Measurements from ENCODE around the gene CGB2. TPM values are rescaled to one million over a fixed set of nuclear protein-coding genes. Genes with fewer than 3 reads are reported as not detected.
"Not testable (repeated sequence)": the region's sequence is repeated elsewhere in the genome, so short reads cannot be mapped to it uniquely, and the experiment has no call there.

Gene CGB2
- total RNA-seq: not detected
- long read RNA-seq: 0 reads

- intact Hi-C loops (cut with DNase I); DNase-seq; ATAC-seq: not testable (repeated sequence)
Observed at GRCh38 chr19:49031642-49032301, at the start of gene CGB2. TSS of gene CGB2 (plus strand) at chr19:49031890. CDS start at chr19:49032096, 206 bp downstream.

- intact Hi-C loops (cut with DNase I): no loop called here
- DNase-seq (no peak), ATAC-seq (no peak)
Observed at GRCh38 chr19:48982280-48982679, 49.4 kb upstream of the CGB2 start.

- intact Hi-C loops (cut with DNase I): no loop called here
- no peak for ATAC-seq
- no peak for DNase-seq
Observed at GRCh38 chr19:48985711-48986110, 46.0 kb upstream of the CGB2 start.

GRCh38 chr19:48986211-48986610 is 45.5 kb upstream of the CGB2 start:
- DNase-seq (no peak), ATAC-seq (peak in 1 of 2 donors; percentile 32)
- intact Hi-C loops (cut with DNase I): no loop called here

GRCh38 chr19:48987323-48987722 is 44.4 kb upstream of the CGB2 start:
- ATAC-seq: no peak
- DNase-seq: no peak
- intact Hi-C loops (cut with DNase I): no loop called here

GRCh38 chr19:48988286-48988685 is 43.4 kb upstream of the CGB2 start:
- DNase-seq (no peak), ATAC-seq (no peak)
- intact Hi-C loops (cut with DNase I): no loop called here

GRCh38 chr19:48988860-48989259 is 42.8 kb upstream of the CGB2 start:
- DNase-seq (no peak), ATAC-seq (no peak)
- intact Hi-C loops (cut with DNase I): no loop called here

- intact Hi-C loops (cut with DNase I): loop anchor here in 1 of 2 donors (10.0 kb wide), 1 partner anchor 85 kb away; the partner anchor contains the start of gene KCNA7
- ATAC-seq (no peak), DNase-seq (no peak)
Observed at GRCh38 chr19:48989701-48990291, 41.9 kb upstream of the CGB2 start.

GRCh38 chr19:48990400-48990799 is 41.3 kb upstream of the CGB2 start:
- DNase-seq: no peak
- no peak for ATAC-seq
- intact Hi-C loops (cut with DNase I): loop anchor here in 1 of 2 donors (10.0 kb wide), 1 partner anchor 84 kb away; the partner anchor contains the start of gene KCNA7

GRCh38 chr19:48991011-48991609 is 40.6 kb upstream of the CGB2 start:
- DNase-seq (no peak), ATAC-seq (no peak)
- intact Hi-C loops (cut with DNase I): loop anchor here in 1 of 2 donors (10.0 kb wide), 1 partner anchor 84 kb away; the partner anchor contains the start of gene KCNA7

- ATAC-seq (peak; percentile 47 to 69), DNase-seq (peak; percentile 76)
- intact Hi-C loops (cut with DNase I): loop anchor here in 1 of 2 donors (10.0 kb wide), 1 partner anchor 83 kb away; the partner anchor contains the start of gene KCNA7
Observed at GRCh38 chr19:48991873-48992580, 39.7 kb upstream of the CGB2 start.

GRCh38 chr19:48992581-48993174 is 39.0 kb upstream of the CGB2 start:
- ATAC-seq (peak; percentile 2 to 3), DNase-seq (no peak)
- intact Hi-C loops (cut with DNase I): loop anchor here in 1 of 2 donors (10.0 kb wide), 1 partner anchor 82 kb away; the partner anchor contains the start of gene KCNA7

GRCh38 chr19:48993175-48994034 is 38.3 kb upstream of the CGB2 start, which contains the start of the genes GYS1 and RUVBL2:
TSS of gene GYS1 (minus strand) at chr19:48993309. CDS start at chr19:48993112, 197 bp downstream.
TSS of gene RUVBL2 (plus strand) at chr19:48993887. CDS start at chr19:48993912, 25 bp downstream.
- peak; percentile 100 for DNase-seq
- peak; percentile 95 to 96 for ATAC-seq
- intact Hi-C loops (cut with DNase I): loop anchor here in 1 of 2 donors (10.0 kb wide), 1 partner anchor 81 kb away; the partner anchor contains the start of gene KCNA7

GRCh38 chr19:48994035-48994386 is 37.7 kb upstream of the CGB2 start:
- intact Hi-C loops (cut with DNase I): loop anchor here in 1 of 2 donors (10.0 kb wide), 1 partner anchor 81 kb away; the partner anchor contains the start of gene KCNA7
- ATAC-seq (no peak), DNase-seq (no peak)

- intact Hi-C loops (cut with DNase I): loop anchor here in 1 of 2 donors (10.0 kb wide), 1 partner anchor 77 kb away; the partner anchor contains the start of gene KCNA7
- ATAC-seq (no peak), DNase-seq (peak; percentile 54)
Observed at GRCh38 chr19:48997972-48998371, 33.7 kb upstream of the CGB2 start.

GRCh38 chr19:48999481-49000325 is 32.0 kb upstream of the CGB2 start:
- peak; percentile 58 for DNase-seq

GRCh38 chr19:49004133-49004532 is 27.6 kb upstream of the CGB2 start:
- DNase-seq (no peak), ATAC-seq (no peak)
- intact Hi-C loops (cut with DNase I): loop anchor here in 1 of 2 donors (10.0 kb wide), 1 partner anchor 201 kb away; no protein-coding TSS in a partner anchor

More at GRCh38 chr19:48999481-49000325, 32.0 kb upstream of the CGB2 start:
- intact Hi-C loops (cut with DNase I): loop anchor here in 1 of 2 donors (10.0 kb wide), 2 partner anchors 75 to 205 kb away; partner anchors contain the start of gene KCNA7
- ATAC-seq: peak; percentile 47 to 60

Data from left cardiac atrium (tissue), 4 donors.